ENCODE results near the gene NDST3.
"Not testable (repeated sequence)": the region's sequence is repeated elsewhere in the genome, so short reads cannot be mapped to it uniquely, and the experiment has no call there.

Gene NDST3

GRCh38 chr4:118287711-118288451 is 253.6 kb downstream of the NDST3 start:
- H3K4me3 ChIP-seq: no peak overlapping the region
- no peak for TF ChIP-seq Cebpa-rat (IDR thresholded peaks at IDR 0.05)
- H3K4me2 ChIP-seq: no peak overlapping the region
- H3K9ac ChIP-seq: no peak overlapping the region
- H3K27ac ChIP-seq: no peak overlapping the region
- H4K20me1 ChIP-seq: peaks cover 11% of the 10 kb centered on the region
- H3K9me3 ChIP-seq: no peaks in the 10 kb centered on the region
- H3K4me1 ChIP-seq: peaks cover 9% of the 10 kb centered on the region
- peaks cover under 1% of the 10 kb centered on the region; the same call in 1 of the 2 replicates for H3K36me3 ChIP-seq
- no peaks in the 10 kb centered on the region for H3K27me3 ChIP-seq

- Histone ChIP-seq H3K4me3 (no peak overlapping the region), H3K36me3 (no peaks in the 10 kb centered on the region), H3K4me1 (no peaks in the 10 kb centered on the region), H3K4me2 (no peak overlapping the region), H3K9me3 (no peaks in the 10 kb centered on the region), H4K20me1 (no peaks in the 10 kb centered on the region), H3K27ac (no peak overlapping the region), H3K9ac (no peak overlapping the region), H3K27me3 (no peaks in the 10 kb centered on the region)
- TF ChIP-seq Cebpa-rat (IDR thresholded peaks at IDR 0.05): no peak
Measured at GRCh38 chr4:118289794-118290193, 255.5 kb downstream of the NDST3 start.

- no peak for TF ChIP-seq Cebpa-rat (IDR thresholded peaks at IDR 0.05)
- H3K9me3 ChIP-seq: no peaks in the 10 kb centered on the region
- no peak overlapping the region for H3K4me3 ChIP-seq
- no peaks in the 10 kb centered on the region for H4K20me1 ChIP-seq
- H3K4me1 ChIP-seq: no peaks in the 10 kb centered on the region
- H3K4me2 ChIP-seq: no peak overlapping the region
- no peak overlapping the region for H3K27ac ChIP-seq
- no peak overlapping the region for H3K9ac ChIP-seq
- H3K27me3 ChIP-seq: no peaks in the 10 kb centered on the region
- H3K36me3 ChIP-seq: no peaks in the 10 kb centered on the region
Measured at GRCh38 chr4:118290951-118291350, 256.7 kb downstream of the NDST3 start.

- Histone ChIP-seq H3K4me3 (no peak overlapping the region), H3K27me3 (no peaks in the 10 kb centered on the region), H3K36me3 (no peaks in the 10 kb centered on the region), H3K27ac (no peak overlapping the region), H3K4me2 (no peak overlapping the region), H4K20me1 (no peaks in the 10 kb centered on the region), H3K9ac (no peak overlapping the region), H3K4me1 (no peaks in the 10 kb centered on the region), H3K9me3 (no peaks in the 10 kb centered on the region)
- no peak for TF ChIP-seq Cebpa-rat (IDR thresholded peaks at IDR 0.05)
Measured at GRCh38 chr4:118296729-118297128, 262.4 kb downstream of the NDST3 start.

GRCh38 chr4:118299619-118300018 is 265.3 kb downstream of the NDST3 start:
- not testable (repeated sequence) for H3K4me3 ChIP-seq, H3K4me2 ChIP-seq, H3K27ac ChIP-seq, H4K20me1 ChIP-seq, H3K9ac ChIP-seq, H3K4me1 ChIP-seq, H3K9me3 ChIP-seq, H3K27me3 ChIP-seq, H3K36me3 ChIP-seq

GRCh38 chr4:118307643-118308042 is 273.4 kb downstream of the NDST3 start:
- TF ChIP-seq Cebpa-rat (IDR thresholded peaks at IDR 0.05): no peak
- H3K9me3 ChIP-seq: no peaks in the 10 kb centered on the region
- H3K4me2 ChIP-seq: no peak overlapping the region
- H3K4me1 ChIP-seq: no peaks in the 10 kb centered on the region
- no peak overlapping the region for H3K27ac ChIP-seq
- H3K27me3 ChIP-seq: no peaks in the 10 kb centered on the region
- H3K4me3 ChIP-seq: no peak overlapping the region
- H3K9ac ChIP-seq: no peak overlapping the region
- H4K20me1 ChIP-seq: no peaks in the 10 kb centered on the region
- H3K36me3 ChIP-seq: no peaks in the 10 kb centered on the region

Measured in BLaER1 (cell line).